Adrenal gland (tissue), 12 donors: ENCODE data around the gene SYT6. TPM values are rescaled to one million over a fixed set of nuclear protein-coding genes. Genes with fewer than 3 reads are reported as not detected.

Experiments
- DNase-seq, 7 donors: peaks; one replicate each; pipeline ENCODE4 v3.0.0-alpha.2; 2019 to 2020
- H3K27ac ChIP-seq, 5 donors: fragments of 200-600 bp; sonication (generic) in 4 of 5; 1 replicate in 3 of 5; 2 replicates in 2 of 5; pipeline versions ENCODE4 v1.5.1 to v1.8.0; 2016 to 2020; ENCODE audit warnings: mild to moderate bottlenecking in 1 of 5
- H3K27me3 ChIP-seq: fragments of 200-600 bp; 2 replicates; pipeline ENCODE4 v1.8.0; 2021
- H3K36me3 ChIP-seq, 2 donors: fragments of 200-600 bp; replicated peaks in 1 of 2; 1 replicate in 1 of 2; 2 replicates in 1 of 2; pipeline versions ENCODE4 v1.5.1 to v1.8.0; 2018 to 2022
- H3K4me1 ChIP-seq, 2 donors: fragments of 200-600 bp; replicated peaks in 1 of 2; 1 replicate in 1 of 2; 2 replicates in 1 of 2; pipeline versions ENCODE4 v1.5.1 to v1.8.0; 2018 to 2021
- H3K4me3 ChIP-seq, 4 donors: fragments of 200-600 bp; sonication (generic) in 3 of 4; one replicate each; pipeline ENCODE4 v1.5.1; 2016 to 2018
- H3K9me3 ChIP-seq, 3 donors: fragments of 200-600 bp; sonication (generic) in 1 of 3; replicated peaks in 1 of 3; 1 replicate in 2 of 3; 2 replicates in 1 of 3; pipeline versions ENCODE4 v1.5.1 to v1.8.0; 2016 to 2021
- CTCF ChIP-seq, 6 experiments: fragments of 450-650 bp in 4 of 6; fragments of 200-600 bp in 2 of 6; sonication (generic) in 1 of 6; IDR thresholded peaks; 1 replicate in 5 of 6; 2 replicates in 1 of 6; pipeline versions ENCODE4 v1.5.1 to v1.8.0; 2016 to 2021; ENCODE audit warnings: antibody characterized with exemption in 6 of 6, mild to moderate bottlenecking in 2 of 6, moderate library complexity in 1 of 6
- POLR2A ChIP-seq, 2 donors: fragments of 450-650 bp; IDR thresholded peaks; one replicate each; pipeline ENCODE4 v1.6.1; 2017; ENCODE audit warnings: antibody characterized with exemption in 2 of 2, mild to moderate bottlenecking in 2 of 2, moderate library complexity in 1 of 2
- whole genome bisulfite sequencing, 4 donors: extraction: QIAGEN DNeasy Blood & Tissue Kit in 2 of 4; methylation state at CpG; one replicate each; pipeline versions ENCODE4 v1.1.5 to v1.1.7; 2013 to 2017; 5-methylcytosine and 5-hydroxymethylcytosine counted together
- intact Hi-C, 2 donors: fragments of 100-400 bp; cut with DNase I; formaldehyde crosslinking; loops; one replicate each; pipeline versions ENCODE4 v1.14.1 to v1.15.0; 2022 to 2023
- polyA plus RNA-seq, 3 donors: library from polyadenylated mRNA; stranded (reverse); fragments of 200-250 nt in 2 of 3; fragments of 350-450 nt in 1 of 3; fragmentation: Illumina TruSeq in 1 of 3; extraction: RNeasy Lipid Tissue Mini Kit (QIAGEN cat#74804) in 1 of 3; gene quantifications; one replicate each; pipeline ENCODE4 v1.2.3, GENCODE V29; 2013 to 2014
- total RNA-seq, 9 donors: library from RNA; depleted of rRNA in 4 of 9; stranded (reverse); fragments of >200 nt in 4 of 9; fragments of 120-200 nt in 1 of 9; fragmentation: NEBNext Ultra II Directional in 1 of 9; extraction: Animal tissue kit (Norgen Biotek cat#: 25700) in 1 of 9; gene quantifications; one replicate each; pipeline versions ENCODE4 v1.1.0 to v1.2.4, GENCODE V29; 2013 to 2023
- donor health status: healthy with polysubstance abuse.
- donor health status: Bipolar disorder and iron deficiency.
- donor health status: DM: yes; HTN: yes; CAD: no.
- donor health status: DM: no; HTN: no; CAD: no.
- donor health status: DM: no; HTN: no; CAD: no.
- donor health status: DM: yes; HTN: yes; CAD: no.

The SYT6 gene
- total and polyA plus RNA-seq, 12 donors: 0.06 to 1.1 (median 0.42) TPM; not detected in 3

GRCh38 chr1:114196992-114197907 is 43.6 kb upstream of the SYT6 start:
- WGBS, 4 donors: 75 to 91% (median 83%) methylated on average over 3 of the region's 3 CpGs
- intact Hi-C loops: no loop called here

GRCh38 chr1:114195819-114196218 is 42.1 kb upstream of the SYT6 start:
- WGBS, 4 donors: 40 to 71% (median 61%) methylated on average over 3 of the region's 3 CpGs
- Histone ChIP-seq H3K36me3 (no peaks in the 10 kb centered on the region), H3K27me3 (no peaks in the 10 kb centered on the region), H3K4me3 (no peak overlapping the region), H3K4me1 (no peaks in the 10 kb centered on the region), H3K9me3 (no peaks in the 10 kb centered on the region), H3K27ac (no peak overlapping the region)
- no peak for DNase-seq
- TF ChIP-seq POLR2A (IDR thresholded peaks at IDR 0.05): no peak
- no peak for TF ChIP-seq CTCF (IDR thresholded peaks at IDR 0.05)
- intact Hi-C loops: no loop called here

More at GRCh38 chr1:114196992-114197907, 43.6 kb upstream of the SYT6 start:
- H3K4me3 ChIP-seq: no peak overlapping the region
- H3K9me3 ChIP-seq: no peaks in the 10 kb centered on the region
- H3K27ac ChIP-seq: no peak overlapping the region
- TF ChIP-seq POLR2A (IDR thresholded peaks at IDR 0.05): no peak
- no peak for TF ChIP-seq CTCF (IDR thresholded peaks at IDR 0.05)
- DNase-seq: no peak
- H3K4me1 ChIP-seq: no peaks in the 10 kb centered on the region
- no peaks in the 10 kb centered on the region for H3K36me3 ChIP-seq
- H3K27me3 ChIP-seq: peaks cover 5% of the 10 kb centered on the region

- Histone ChIP-seq H3K36me3 (no peaks in the 10 kb centered on the region), H3K4me1 (no peaks in the 10 kb centered on the region), H3K27ac (no peak overlapping the region), H3K4me3 (no peak overlapping the region), H3K9me3 (no peaks in the 10 kb centered on the region), H3K27me3 (no peaks in the 10 kb centered on the region)
- intact Hi-C loops: no loop called here
- DNase-seq: no peak
- WGBS, 4 donors: 60 to 84% (median 72%) methylated on average over 4 to 5 of the region's 5 CpGs
- TF ChIP-seq CTCF (IDR thresholded peaks at IDR 0.05) (no peak), POLR2A (IDR thresholded peaks at IDR 0.05) (no peak)
Measured at GRCh38 chr1:114192328-114192727, 38.7 kb upstream of the SYT6 start.

GRCh38 chr1:114189398-114189797 is 35.7 kb upstream of the SYT6 start:
- Histone ChIP-seq H3K27me3 (no peaks in the 10 kb centered on the region), H3K4me1 (no peaks in the 10 kb centered on the region), H3K36me3 (no peaks in the 10 kb centered on the region), H3K4me3 (no peak overlapping the region), H3K27ac (no peak overlapping the region), H3K9me3 (no peaks in the 10 kb centered on the region)
- no peak for DNase-seq
- WGBS, 4 donors: 93 to 97% (median 96%) methylated on average over 3 of the region's 3 CpGs
- TF ChIP-seq POLR2A (IDR thresholded peaks at IDR 0.05) (no peak), CTCF (IDR thresholded peaks at IDR 0.05) (no peak)
- intact Hi-C loops: no loop called here
